Measurements from ENCODE around the gene JUN. TPM values are rescaled to one million over a fixed set of nuclear protein-coding genes. Genes with fewer than 3 reads are reported as not detected.

The JUN gene
- total and polyA plus RNA-seq, 2 donors (not counting 1 experiment from before 2014, with no cell fraction given): 94.4 to 4,074 TPM

GRCh38 chr1:58811303-58811702, 27.5 kb upstream of the JUN start:
- no peak for TF ChIP-seq EZH2 (IDR thresholded peaks at IDR 0.05; ENCODE audit: borderline replicate concordance, insufficient read depth, low read depth, low read length, poor library complexity, severe bottlenecking)
- Histone ChIP-seq H3K27me3 (replicated peaks in 1 of 4; ENCODE audit: control extremely low read depth in 1 of 4, control insufficient read depth in 3 of 4, insufficient read depth in 4 of 4, low read length in 3 of 4) (no peaks in the 10 kb centered on the region), H2AFZ (ENCODE audit: insufficient read depth, low read depth, low read length, poor library complexity, severe bottlenecking) (no peak overlapping the region), H3K4me1 (ENCODE audit: control insufficient read depth in 2 of 2, insufficient read depth in 2 of 2, low read length in 2 of 2) (peaks cover 52 to 71% of the 10 kb centered on the region in 2 donors), H3K9me3 (ENCODE audit: control extremely low read depth in 1 of 3, control insufficient read depth in 2 of 3, insufficient read depth in 1 of 3, low read length in 2 of 3) (peaks cover 0 to 7% (median 0%) of the 10 kb centered on the region in 3 donors), H3K79me2 (ENCODE audit: control insufficient read depth, insufficient read depth, low read length) (peaks cover 14% of the 10 kb centered on the region), H3K36me3 (replicated peaks in 1 of 2; ENCODE audit: control extremely low read depth in 1 of 2, control insufficient read depth in 1 of 2, extremely low read depth in 1 of 2, insufficient read depth in 2 of 2, low read length in 1 of 2) (no peaks in the 10 kb centered on the region), H3K4me2 (replicated peaks; ENCODE audit: low read depth, low read length, poor library complexity, severe bottlenecking) (no peak overlapping the region), H3K9ac (ENCODE audit: low read length) (no peak overlapping the region), H3K4me3 (ENCODE audit: control extremely low read depth in 1 of 5, extremely low read depth in 1 of 5, insufficient read depth in 1 of 5, low read depth in 2 of 5, low read length in 4 of 5) (no peak overlapping the region), H3K27ac (ENCODE audit: low read length in 2 of 2) (no peak overlapping the region), H4K20me1 (ENCODE audit: control insufficient read depth, insufficient read depth, low read length, poor library complexity, severe bottlenecking) (no peaks in the 10 kb centered on the region)
- intact Hi-C loops (cut with micrococcal nuclease): loop anchor here (10.0 kb wide), 1 partner anchor 483 kb away; the partner anchor contains the start of gene FGGY
- 100% methylated on average over 1 of the region's 2 CpGs for WGBS (ENCODE audit: insufficient coverage)
- Mint-ChIP-seq H3K9me3 (ENCODE audit: insufficient read depth) (no peaks in the 10 kb centered on the region), H3K4me3 (no peak overlapping the region), H3K27me3 (no peaks in the 10 kb centered on the region), H3K27ac (peak overlapping the region; percentile 13), H3K4me1 (peaks cover 71% of the 10 kb centered on the region)
- CTCF ChIA-PET: no interaction called here
- no peak for ATAC-seq (ENCODE audit: low read depth)
- DNase-seq: no peak
- POLR2A ChIA-PET: interaction anchor here (4.4 kb wide), 1 partner anchor 27 kb away, joined by 36 read pairs; the partner anchor contains the start of gene JUN

DNA sequence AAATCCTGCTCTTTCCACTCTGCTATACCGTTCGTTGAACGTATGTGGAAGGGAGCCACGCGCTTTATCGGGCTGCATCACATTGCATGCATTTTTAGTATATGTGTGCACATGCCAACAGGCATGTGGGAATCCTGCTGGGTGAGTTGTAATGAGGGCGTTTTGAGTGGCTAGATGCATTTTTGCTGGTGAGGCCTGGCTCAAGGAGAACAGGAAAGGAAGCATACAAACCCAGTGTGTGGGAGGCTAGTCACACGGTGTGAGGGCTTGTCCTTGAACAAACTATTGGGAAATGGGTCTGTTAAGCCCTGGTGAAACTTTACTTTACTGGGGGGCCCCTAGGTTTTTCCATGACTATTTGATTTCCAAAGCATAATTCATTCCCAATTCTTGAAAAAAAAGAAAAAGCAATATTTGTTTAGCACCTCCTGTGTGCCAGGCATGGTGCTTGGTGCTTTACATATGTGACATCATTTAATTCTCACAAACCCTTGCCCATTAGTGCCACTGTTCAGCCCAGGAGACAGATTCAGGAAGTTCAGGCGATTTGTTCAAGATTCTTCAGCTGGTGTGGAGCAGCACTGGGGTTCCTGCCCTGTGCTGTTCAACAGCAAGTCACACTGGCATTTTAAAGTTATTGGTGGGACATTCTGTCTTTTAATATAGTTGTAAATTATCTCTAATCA, 25.6 kb upstream of the JUN start:
- H3K36me3 ChIP-seq (replicated peaks in 1 of 2; ENCODE audit: control extremely low read depth in 1 of 2, control insufficient read depth in 1 of 2, extremely low read depth in 1 of 2, insufficient read depth in 2 of 2, low read length in 1 of 2): no peaks in the 10 kb centered on the region
- intact Hi-C loops (cut with micrococcal nuclease): loop anchor here (10.0 kb wide), 1 partner anchor 485 kb away; the partner anchor contains the start of gene FGGY
- H3K9ac ChIP-seq (ENCODE audit: low read length): no peak overlapping the region
- no peak overlapping the region for H3K4me3 ChIP-seq (ENCODE audit: control extremely low read depth in 1 of 5, extremely low read depth in 1 of 5, insufficient read depth in 1 of 5, low read depth in 2 of 5, low read length in 4 of 5)
- H3K27ac ChIP-seq (ENCODE audit: low read length in 2 of 2): peak overlapping the region in 1 of 2 donors; percentile 28
- peaks cover 0 to 1% (median 0%) of the 10 kb centered on the region in 3 donors for H3K9me3 ChIP-seq (ENCODE audit: control extremely low read depth in 1 of 3, control insufficient read depth in 2 of 3, insufficient read depth in 1 of 3, low read length in 2 of 3)
- 93% methylated on average over 4 of the region's 9 CpGs for WGBS (ENCODE audit: insufficient coverage)
- POLR2A ChIA-PET: no interaction called here
- H3K4me2 ChIP-seq (replicated peaks; ENCODE audit: low read depth, low read length, poor library complexity, severe bottlenecking): no peak overlapping the region
- no peak overlapping the region for H3K4me3 Mint-ChIP-seq
- H2AFZ ChIP-seq (ENCODE audit: insufficient read depth, low read depth, low read length, poor library complexity, severe bottlenecking): no peak overlapping the region
- no peak for ATAC-seq (ENCODE audit: low read depth)
- no peak for TF ChIP-seq EZH2 (IDR thresholded peaks at IDR 0.05; ENCODE audit: borderline replicate concordance, insufficient read depth, low read depth, low read length, poor library complexity, severe bottlenecking)
- TF ChIP-seq, protein P1, sequence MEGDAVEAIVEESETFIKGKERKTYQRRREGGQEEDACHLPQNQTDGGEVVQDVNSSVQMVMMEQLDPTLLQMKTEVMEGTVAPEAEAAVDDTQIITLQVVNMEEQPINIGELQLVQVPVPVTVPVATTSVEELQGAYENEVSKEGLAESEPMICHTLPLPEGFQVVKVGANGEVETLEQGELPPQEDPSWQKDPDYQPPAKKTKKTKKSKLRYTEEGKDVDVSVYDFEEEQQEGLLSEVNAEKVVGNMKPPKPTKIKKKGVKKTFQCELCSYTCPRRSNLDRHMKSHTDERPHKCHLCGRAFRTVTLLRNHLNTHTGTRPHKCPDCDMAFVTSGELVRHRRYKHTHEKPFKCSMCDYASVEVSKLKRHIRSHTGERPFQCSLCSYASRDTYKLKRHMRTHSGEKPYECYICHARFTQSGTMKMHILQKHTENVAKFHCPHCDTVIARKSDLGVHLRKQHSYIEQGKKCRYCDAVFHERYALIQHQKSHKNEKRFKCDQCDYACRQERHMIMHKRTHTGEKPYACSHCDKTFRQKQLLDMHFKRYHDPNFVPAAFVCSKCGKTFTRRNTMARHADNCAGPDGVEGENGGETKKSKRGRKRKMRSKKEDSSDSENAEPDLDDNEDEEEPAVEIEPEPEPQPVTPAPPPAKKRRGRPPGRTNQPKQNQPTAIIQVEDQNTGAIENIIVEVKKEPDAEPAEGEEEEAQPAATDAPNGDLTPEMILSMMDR (IDR thresholded peaks at IDR 0.05): no peak
- H3K4me1 ChIP-seq (ENCODE audit: control insufficient read depth in 2 of 2, insufficient read depth in 2 of 2, low read length in 2 of 2): peaks cover 65 to 74% of the 10 kb centered on the region in 2 donors
- H3K4me1 Mint-ChIP-seq: peaks cover 76% of the 10 kb centered on the region
- peaks cover 14% of the 10 kb centered on the region for H3K79me2 ChIP-seq (ENCODE audit: control insufficient read depth, insufficient read depth, low read length)
- no peaks in the 10 kb centered on the region for H3K27me3 ChIP-seq (replicated peaks in 1 of 4; ENCODE audit: control extremely low read depth in 1 of 4, control insufficient read depth in 3 of 4, insufficient read depth in 4 of 4, low read length in 3 of 4)
- CTCF ChIA-PET: interaction anchor here (0.8 kb wide), 1 partner anchor 8 kb away, joined by 3 read pairs; no protein-coding TSS in a partner anchor
- no peak for DNase-seq
- H3K9me3 Mint-ChIP-seq (ENCODE audit: insufficient read depth): no peaks in the 10 kb centered on the region
- H3K27me3 Mint-ChIP-seq: no peaks in the 10 kb centered on the region
- H3K27ac Mint-ChIP-seq: peak overlapping the region; percentile 50
- no peaks in the 10 kb centered on the region for H4K20me1 ChIP-seq (ENCODE audit: control insufficient read depth, insufficient read depth, low read length, poor library complexity, severe bottlenecking)
